Right lobe of liver (tissue), 6 donors: ENCODE results near the gene FGF7. TPM values are rescaled to one million over a fixed set of nuclear protein-coding genes. Genes with fewer than 3 reads are reported as not detected.
"Not testable (repeated sequence)": the region's sequence is repeated elsewhere in the genome, so short reads cannot be mapped to it uniquely, and the experiment has no call there.

Experiments
- ATAC-seq, 4 donors: fragments of 200-7000 bp; cut with Tn5 transposase; one replicate each; pipeline ENCODE4 v1.9.1; 2020; ENCODE audit warnings: mild to moderate bottlenecking in 4 of 4, moderate library complexity in 4 of 4
- DNase-seq, 3 donors: peaks; one replicate each; pipeline ENCODE4 v3.0.0-alpha.2; 2020
- H3K27ac ChIP-seq, 3 donors: fragments of 200-600 bp; one replicate each; pipeline ENCODE4 v1.8.0; 2022
- H3K27me3 ChIP-seq, 2 donors: fragments of 200-600 bp; one replicate each; pipeline ENCODE4 v1.8.0; 2022
- H3K36me3 ChIP-seq, 4 donors: fragments of 200-600 bp; sonication (generic) in 1 of 4; one replicate each; pipeline versions ENCODE4 v1.5.1 to v1.8.0; 2017 to 2022; ENCODE audit warnings: control low read depth in 1 of 4
- H3K4me1 ChIP-seq, 4 donors: fragments of 200-600 bp; sonication (generic) in 1 of 4; one replicate each; pipeline versions ENCODE4 v1.5.1 to v1.8.0; 2017 to 2022; ENCODE audit warnings: control low read depth in 1 of 4
- H3K4me3 ChIP-seq, 3 donors: fragments of 200-600 bp; one replicate each; pipeline ENCODE4 v1.8.0; 2022
- H3K9me3 ChIP-seq, 4 donors: fragments of 200-600 bp; sonication (generic) in 1 of 4; one replicate each; pipeline versions ENCODE4 v1.5.1 to v1.8.0; 2017 to 2022; ENCODE audit warnings: control low read depth in 1 of 4
- POLR2A ChIP-seq: fragments of 450-650 bp; IDR thresholded peaks from one replicate; pipeline ENCODE4 v1.6.1; 2017; ENCODE audit warnings: antibody characterized with exemption, mild to moderate bottlenecking
- WGBS: methylation state at CpG from one replicate; pipeline ENCODE4 v1.1.6; 2018; ENCODE audit warnings: low coverage, low lambda C conversion rate; ENCODE audit not compliant: insufficient coverage; ENCODE audit errors: missing lambda C conversion rate; 5-methylcytosine and 5-hydroxymethylcytosine counted together
- intact Hi-C, 2 donors: fragments of 100-400 bp; cut with DNase I; formaldehyde crosslinking; loops; one replicate each; pipeline versions ENCODE4 v1.11.2 to v1.14.1; 2022
- total RNA-seq, 6 experiments: library from RNA; depleted of rRNA in 2 of 6; stranded (reverse); fragments of >200 nt in 2 of 6; fragmentation: NEBNext Ultra II Directional in 3 of 6; extraction: Animal tissue kit (Norgen Biotek cat#: 25700) in 3 of 6; gene quantifications; one replicate each; pipeline versions ENCODE4 v1.1.0 to v1.2.4, GENCODE V29; 2016 to 2023
- TF ChIP-seq, protein P1 (sequence below), 4 donors: fragments of 200-600 bp in 3 of 4; fragments of 450-650 bp in 1 of 4; IDR thresholded peaks; one replicate each; pipeline versions ENCODE4 v1.5.1 to v1.8.0; 2016 to 2022; ENCODE audit warnings: antibody characterized with exemption in 4 of 4, mild to moderate bottlenecking in 2 of 4
- donor health status: DM: no; HTN: yes; CAD: no.
- donor health status: DM: no; HTN: no; CAD: no.
- donor health status: DM: no; HTN: no; CAD: no.
- donor health status: DM: no; HTN: yes; CAD: no.
- donor health status: DM: no; HTN: yes; CAD: no.

The FGF7 gene
- total RNA-seq, 6 experiments from 2014 or later: 0.09 to 1.0 (median 0.36) TPM

DNA sequence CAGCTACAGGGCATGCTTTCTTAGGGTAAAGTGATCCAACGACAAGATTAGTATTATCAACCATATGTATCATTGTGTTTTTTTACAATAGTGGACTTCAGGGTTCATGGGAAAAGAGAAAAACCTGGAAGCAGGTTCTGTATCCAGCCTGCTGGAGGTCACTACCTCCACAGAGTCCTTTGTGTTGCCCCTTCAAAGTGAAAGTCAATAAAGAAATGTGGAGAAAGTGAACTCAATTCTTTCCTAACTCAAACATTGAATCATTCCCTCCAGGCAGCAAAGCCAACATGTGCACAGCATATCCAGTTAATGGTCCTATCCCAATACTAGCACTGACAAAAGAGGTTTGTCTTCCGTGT is 45.4 kb downstream of the FGF7 start:
- H3K27ac ChIP-seq: peak overlapping the region in 1 of 3 donors; percentile 9
- peaks cover 0 to 14% (median 0%) of the 10 kb centered on the region in 4 donors for H3K4me1 ChIP-seq
- H3K36me3 ChIP-seq: no peaks in the 10 kb centered on the region
- H3K4me3 ChIP-seq: no peak overlapping the region
- intact Hi-C loops: no loop called here
- no peaks in the 10 kb centered on the region for H3K27me3 ChIP-seq
- H3K9me3 ChIP-seq: no peaks in the 10 kb centered on the region
- DNase-seq (no peak), ATAC-seq (peak; percentile 79 to 92 (median 90))
- 36% methylated on average over 2 of the region's 2 CpGs for WGBS
- TF ChIP-seq, protein P1, sequence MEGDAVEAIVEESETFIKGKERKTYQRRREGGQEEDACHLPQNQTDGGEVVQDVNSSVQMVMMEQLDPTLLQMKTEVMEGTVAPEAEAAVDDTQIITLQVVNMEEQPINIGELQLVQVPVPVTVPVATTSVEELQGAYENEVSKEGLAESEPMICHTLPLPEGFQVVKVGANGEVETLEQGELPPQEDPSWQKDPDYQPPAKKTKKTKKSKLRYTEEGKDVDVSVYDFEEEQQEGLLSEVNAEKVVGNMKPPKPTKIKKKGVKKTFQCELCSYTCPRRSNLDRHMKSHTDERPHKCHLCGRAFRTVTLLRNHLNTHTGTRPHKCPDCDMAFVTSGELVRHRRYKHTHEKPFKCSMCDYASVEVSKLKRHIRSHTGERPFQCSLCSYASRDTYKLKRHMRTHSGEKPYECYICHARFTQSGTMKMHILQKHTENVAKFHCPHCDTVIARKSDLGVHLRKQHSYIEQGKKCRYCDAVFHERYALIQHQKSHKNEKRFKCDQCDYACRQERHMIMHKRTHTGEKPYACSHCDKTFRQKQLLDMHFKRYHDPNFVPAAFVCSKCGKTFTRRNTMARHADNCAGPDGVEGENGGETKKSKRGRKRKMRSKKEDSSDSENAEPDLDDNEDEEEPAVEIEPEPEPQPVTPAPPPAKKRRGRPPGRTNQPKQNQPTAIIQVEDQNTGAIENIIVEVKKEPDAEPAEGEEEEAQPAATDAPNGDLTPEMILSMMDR (IDR thresholded peaks at IDR 0.05): no peak
- no peak for TF ChIP-seq POLR2A

DNA sequence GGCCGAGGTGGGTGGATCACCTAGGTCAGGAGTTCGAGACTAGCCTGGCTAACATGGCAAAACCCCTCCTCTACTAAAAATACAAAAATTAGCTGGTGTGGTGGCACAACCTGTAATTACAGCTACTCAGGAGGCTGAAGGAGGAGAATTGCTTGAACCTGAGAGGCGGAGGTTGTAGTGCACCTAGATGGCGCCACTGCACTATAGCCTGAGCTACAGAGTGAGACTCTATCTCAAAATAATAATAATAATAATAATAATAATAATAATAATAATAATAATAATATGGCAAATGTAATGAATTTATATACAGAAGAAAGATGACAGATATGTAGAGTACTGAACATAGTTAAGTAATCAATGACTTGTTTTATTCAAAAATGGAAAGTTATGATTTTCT is 48.2 kb downstream of the FGF7 start:
- ATAC-seq: peak in 1 of 4 donors; percentile 49
- DNase-seq, H3K27me3 ChIP-seq, H3K36me3 ChIP-seq, intact Hi-C loops, H3K27ac ChIP-seq, H3K9me3 ChIP-seq, H3K4me3 ChIP-seq: not testable (repeated sequence)
- WGBS: 66% methylated on average over 4 of the region's 4 CpGs
- TF ChIP-seq, protein P1 (IDR thresholded peaks at IDR 0.05): peak in 3 of 4 donors; percentile 7 to 31 (median 29)
- peaks cover 0 to 12% (median 0%) of the 10 kb centered on the region in 4 donors for H3K4me1 ChIP-seq

DNA sequence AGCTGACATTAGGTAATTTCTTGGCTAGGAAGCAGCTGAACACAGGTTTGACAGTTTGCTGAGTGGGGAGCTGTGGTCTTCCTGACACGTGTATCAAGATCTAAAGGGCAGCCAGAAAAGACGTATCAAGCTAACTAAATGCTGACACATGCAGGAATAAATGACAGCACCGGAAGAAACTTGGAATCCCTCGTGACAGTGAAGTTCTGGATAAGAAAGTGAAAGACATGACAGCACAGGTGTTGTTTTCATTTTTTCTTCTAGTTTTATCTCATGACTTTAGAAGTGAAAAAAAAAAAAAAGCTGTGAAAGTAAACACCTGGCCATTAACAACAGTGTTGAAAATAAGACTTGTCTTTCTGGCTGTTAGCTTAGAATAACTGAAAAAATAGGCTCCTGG is 48.7 kb downstream of the FGF7 start:
- DNase-seq (peak in 1 of 3 donors; percentile 36), ATAC-seq (peak in 2 of 4 donors; percentile 22 to 30)
- Histone ChIP-seq H3K4me1 (peaks cover 0 to 8% (median 0%) of the 10 kb centered on the region in 4 donors), H3K9me3 (no peaks in the 10 kb centered on the region), H3K27ac (no peak overlapping the region), H3K36me3 (no peaks in the 10 kb centered on the region), H3K4me3 (no peak overlapping the region), H3K27me3 (no peaks in the 10 kb centered on the region)
- no peak for TF ChIP-seq POLR2A
- TF ChIP-seq, protein P1 (IDR thresholded peaks at IDR 0.05): no peak
- WGBS: 33% methylated on average over 4 of the region's 4 CpGs
- intact Hi-C loops: no loop called here

DNA sequence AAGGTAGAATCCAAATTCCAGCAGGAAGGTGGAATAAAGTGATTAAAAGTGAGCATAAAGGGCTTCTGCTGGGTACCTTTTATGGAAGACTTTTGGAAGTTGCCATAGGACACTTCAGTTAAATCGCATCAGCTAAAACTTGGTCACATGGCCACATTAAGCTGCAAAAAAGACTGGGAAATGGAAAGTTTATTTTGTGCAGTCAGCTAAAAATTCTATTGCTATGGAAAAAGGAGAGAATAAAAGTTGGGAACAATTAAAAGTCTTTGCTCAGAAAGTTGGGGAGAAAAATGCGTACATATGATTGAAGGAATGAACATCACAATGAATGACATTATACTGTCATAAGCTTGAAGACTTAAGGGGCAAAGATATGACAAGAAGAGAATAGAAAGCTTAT is 49.3 kb downstream of the FGF7 start:
- Histone ChIP-seq H3K9me3 (no peaks in the 10 kb centered on the region), H3K27me3 (no peaks in the 10 kb centered on the region), H3K4me3 (no peak overlapping the region), H3K4me1 (peaks cover 0 to 8% (median 0%) of the 10 kb centered on the region in 4 donors), H3K27ac (no peak overlapping the region), H3K36me3 (no peaks in the 10 kb centered on the region)
- no peak for ATAC-seq
- TF ChIP-seq, protein P1 (IDR thresholded peaks at IDR 0.05): no peak
- no peak for TF ChIP-seq POLR2A
- no peak for DNase-seq
- intact Hi-C loops: no loop called here
- 78% methylated on average over 2 of the region's 2 CpGs for WGBS

DNA sequence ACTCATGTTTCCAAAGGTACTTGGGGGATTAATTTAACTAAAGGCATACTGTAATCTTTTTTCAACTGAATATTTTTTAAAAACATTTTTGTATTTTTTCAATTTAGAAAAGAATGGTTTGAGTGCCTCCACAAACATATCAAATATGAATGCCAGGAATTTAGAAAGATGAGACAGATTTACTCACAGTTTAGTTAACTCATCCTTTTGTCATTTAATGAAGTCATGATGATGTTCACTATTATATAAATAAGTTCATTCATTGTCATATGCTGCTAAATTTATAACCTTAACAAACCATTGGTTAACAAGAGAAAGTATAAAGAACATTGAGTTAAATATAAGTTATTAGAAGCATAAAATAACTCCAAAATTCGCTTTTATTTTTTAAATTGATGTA is 50.0 kb downstream of the FGF7 start:
- WGBS: 37% methylated on average over 1 of the region's 1 CpG
- intact Hi-C loops: no loop called here
- no peak for ATAC-seq
- H3K27me3 ChIP-seq: no peaks in the 10 kb centered on the region
- DNase-seq: no peak
- H3K4me3 ChIP-seq: no peak overlapping the region
- H3K9me3 ChIP-seq: no peaks in the 10 kb centered on the region
- H3K4me1 ChIP-seq: peaks cover 0 to 3% (median 0%) of the 10 kb centered on the region in 4 donors
- no peak for TF ChIP-seq POLR2A
- TF ChIP-seq, protein P1 (IDR thresholded peaks at IDR 0.05): no peak
- no peaks in the 10 kb centered on the region for H3K36me3 ChIP-seq
- H3K27ac ChIP-seq: no peak overlapping the region

DNA sequence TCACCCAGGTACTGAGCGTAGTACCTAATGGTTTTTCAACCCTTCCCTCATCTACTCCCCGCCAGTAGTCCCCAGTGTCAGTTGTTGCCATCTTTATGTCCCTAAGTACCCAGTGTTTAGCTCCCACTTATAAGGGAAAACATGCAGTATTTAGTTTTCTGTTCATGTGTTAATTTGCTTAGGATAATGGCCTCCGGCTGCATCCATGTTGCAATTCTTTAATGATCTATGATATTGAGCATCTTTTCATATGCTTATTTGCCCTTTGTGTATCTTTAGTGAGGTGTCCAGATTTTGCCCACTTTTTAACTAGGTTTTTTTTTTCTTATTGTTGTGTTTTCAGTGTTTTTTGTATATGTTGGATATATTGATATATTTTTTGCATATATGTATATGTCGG is 55.0 kb downstream of the FGF7 start:
- ATAC-seq, H3K4me3 ChIP-seq, H3K27ac ChIP-seq, H3K27me3 ChIP-seq, H3K36me3 ChIP-seq, DNase-seq, H3K4me1 ChIP-seq, H3K9me3 ChIP-seq, intact Hi-C loops: not testable (repeated sequence)
- 88% methylated on average over 3 of the region's 4 CpGs for whole genome bisulfite sequencing

DNA sequence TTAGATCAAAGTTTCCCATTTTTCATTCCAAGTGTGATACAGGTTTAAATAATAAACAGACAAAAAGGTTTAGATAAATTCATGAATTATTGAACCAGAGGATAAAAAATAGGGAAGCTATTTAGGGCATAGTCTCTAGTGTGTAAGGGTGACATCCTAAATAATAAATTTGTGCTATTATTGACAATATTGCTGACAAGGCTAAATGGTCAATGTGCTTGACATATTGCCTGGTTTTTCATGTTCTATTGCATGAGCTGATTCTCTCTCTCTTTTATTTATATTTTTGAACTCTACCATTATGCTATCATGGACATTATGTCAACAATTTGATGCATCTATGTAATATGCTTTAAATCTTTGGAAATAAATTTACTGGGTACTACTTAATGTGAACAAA is 55.9 kb downstream of the FGF7 start:
- H3K36me3 ChIP-seq, H3K4me3 ChIP-seq, ATAC-seq, H3K27me3 ChIP-seq, H3K4me1 ChIP-seq, H3K9me3 ChIP-seq, DNase-seq, intact Hi-C loops, H3K27ac ChIP-seq: not testable (repeated sequence)
